Muscle layer of colon (tissue), 2 donors: ENCODE measurements around the gene PHLPP2.
A peak's percentile ranks its signal among the peaks of the same experiment; 100 is the strongest.

Experiments
- H3K27ac ChIP-seq: one replicate; pipeline ENCODE4 v1.7.0; 2013; ENCODE audit warnings: low read depth, mild to moderate bottlenecking, low read length, moderate library complexity
- H3K27me3 ChIP-seq, 2 donors: one replicate each; pipeline ENCODE4 v1.7.0; 2013; ENCODE audit warnings: low read length in 2 of 2, mild to moderate bottlenecking in 2 of 2; ENCODE audit not compliant: insufficient read depth in 2 of 2, control insufficient read depth in 1 of 2
- H3K36me3 ChIP-seq: one replicate; pipeline ENCODE4 v1.7.0; 2013; ENCODE audit warnings: mild to moderate bottlenecking, low read length; ENCODE audit not compliant: insufficient read depth
- H3K4me1 ChIP-seq: one replicate; pipeline ENCODE4 v1.7.0; 2013; ENCODE audit warnings: mild to moderate bottlenecking, low read length; ENCODE audit not compliant: insufficient read depth
- H3K4me3 ChIP-seq, 2 donors: one replicate each; pipeline ENCODE4 v1.7.0; 2013; ENCODE audit warnings: low read length in 2 of 2, low read depth in 1 of 2, mild to moderate bottlenecking in 1 of 2, moderate library complexity in 1 of 2
- H3K9ac ChIP-seq: one replicate; pipeline ENCODE4 v1.7.0; 2013; ENCODE audit warnings: low read length
- H3K9me3 ChIP-seq: one replicate; pipeline ENCODE4 v1.7.0; 2013; ENCODE audit warnings: mild to moderate bottlenecking, low read length
- donor health status: abdominal sarcoma.
- donor health status: Adenocarcinoma of cecum.

The PHLPP2 gene

GRCh38 chr16:71724320-71724751, at the start of gene PHLPP2:
PHLPP2 (minus strand) TSS chr16:71724701; CDS start chr16:71714795, 9,906 bp downstream.
- H3K4me1 ChIP-seq, result peaks cover 21% of the 10 kb centered on the region
- H3K4me3 ChIP-seq, result peak within 1 kb of the TSS; percentile 75 to 86
- no peaks in the 10 kb centered on the region for H3K9me3 ChIP-seq
- H3K36me3 ChIP-seq, result no peaks in the 10 kb centered on the region
- H3K9ac ChIP-seq, result peak within 1 kb of the TSS; percentile 41
- no peaks in the 10 kb centered on the region for H3K27me3 ChIP-seq
- peak within 1 kb of the TSS; percentile 56 for H3K27ac ChIP-seq

DNA sequence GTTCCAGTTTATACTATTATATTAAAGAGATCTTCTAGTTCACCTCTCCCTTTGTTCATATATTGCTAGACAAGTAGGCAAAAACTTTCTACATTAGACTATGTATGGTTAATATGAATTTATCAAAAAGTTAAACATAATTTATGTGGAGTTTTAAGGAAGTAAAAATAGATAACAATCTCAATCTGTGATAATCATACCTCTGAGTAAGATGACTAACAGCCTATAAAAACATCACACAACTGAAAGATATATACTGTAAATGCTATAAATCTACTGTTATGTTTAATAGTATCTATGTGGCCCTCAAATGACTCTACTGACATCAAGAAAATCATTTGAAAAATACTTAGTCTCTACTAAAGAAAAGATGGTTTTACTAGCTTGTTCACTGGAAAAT, 47.1 kb upstream of the PHLPP2 start:
- peaks cover 37% of the 10 kb centered on the region for H3K36me3 ChIP-seq
- H3K4me3 ChIP-seq, result no peak overlapping the region

GRCh38 chr16:71769222-71769621, 44.7 kb upstream of the PHLPP2 start:
- H3K27ac ChIP-seq, result no peak overlapping the region
- H3K36me3 ChIP-seq, result peaks cover 37% of the 10 kb centered on the region
- H3K27me3 ChIP-seq, result no peaks in the 10 kb centered on the region
- no peak overlapping the region for H3K4me3 ChIP-seq
- peaks cover 3% of the 10 kb centered on the region for H3K4me1 ChIP-seq
- no peak overlapping the region for H3K9ac ChIP-seq
- no peaks in the 10 kb centered on the region for H3K9me3 ChIP-seq

More for the DNA sequence above, 47.1 kb upstream of the PHLPP2 start:
- Histone ChIP-seq H3K27me3 (no peaks in the 10 kb centered on the region), H3K9ac (no peak overlapping the region), H3K4me1 (peaks cover under 1% of the 10 kb centered on the region), H3K27ac (no peak overlapping the region), H3K9me3 (no peaks in the 10 kb centered on the region)

- peaks cover 3% of the 10 kb centered on the region for H3K4me1 ChIP-seq
- H3K4me3 ChIP-seq, result no peak overlapping the region
- H3K9ac ChIP-seq, result no peak overlapping the region
- peaks cover 31% of the 10 kb centered on the region for H3K36me3 ChIP-seq
- H3K9me3 ChIP-seq, result no peaks in the 10 kb centered on the region
- no peak overlapping the region for H3K27ac ChIP-seq
- H3K27me3 ChIP-seq, result no peaks in the 10 kb centered on the region
Measured at GRCh38 chr16:71767060-71767900, 42.8 kb upstream of the PHLPP2 start.

GRCh38 chr16:71762186-71762585, 37.7 kb upstream of the PHLPP2 start:
- H3K9ac ChIP-seq, result no peak overlapping the region
- H3K27ac ChIP-seq, result no peak overlapping the region
- no peak overlapping the region for H3K4me3 ChIP-seq
- no peaks in the 10 kb centered on the region for H3K27me3 ChIP-seq
- no peaks in the 10 kb centered on the region for H3K9me3 ChIP-seq
- peaks cover 3% of the 10 kb centered on the region for H3K4me1 ChIP-seq
- peaks cover 48% of the 10 kb centered on the region for H3K36me3 ChIP-seq

DNA sequence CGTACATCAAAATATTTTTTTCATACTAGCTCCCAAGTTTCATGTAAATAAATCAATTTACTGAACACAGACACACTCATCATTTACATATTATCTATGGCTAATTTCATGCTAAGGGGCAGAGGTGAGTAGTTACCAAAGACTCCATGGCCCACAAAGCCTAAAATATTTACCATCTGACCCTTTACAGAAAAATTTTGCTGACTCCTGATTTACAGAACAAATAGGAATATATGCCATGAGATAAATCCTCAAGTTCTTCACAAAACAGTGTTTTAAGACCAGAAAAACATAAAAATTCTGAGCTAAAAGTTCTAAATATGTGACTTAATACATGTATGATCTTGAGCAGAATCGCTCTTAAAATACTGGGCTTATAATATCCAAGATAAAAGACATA, 36.6 kb upstream of the PHLPP2 start:
- Histone ChIP-seq H3K9me3 (no peaks in the 10 kb centered on the region), H3K27me3 (no peaks in the 10 kb centered on the region), H3K4me3 (no peak overlapping the region), H3K4me1 (no peaks in the 10 kb centered on the region), H3K27ac (no peak overlapping the region), H3K9ac (no peak overlapping the region), H3K36me3 (peaks cover 57% of the 10 kb centered on the region)

DNA sequence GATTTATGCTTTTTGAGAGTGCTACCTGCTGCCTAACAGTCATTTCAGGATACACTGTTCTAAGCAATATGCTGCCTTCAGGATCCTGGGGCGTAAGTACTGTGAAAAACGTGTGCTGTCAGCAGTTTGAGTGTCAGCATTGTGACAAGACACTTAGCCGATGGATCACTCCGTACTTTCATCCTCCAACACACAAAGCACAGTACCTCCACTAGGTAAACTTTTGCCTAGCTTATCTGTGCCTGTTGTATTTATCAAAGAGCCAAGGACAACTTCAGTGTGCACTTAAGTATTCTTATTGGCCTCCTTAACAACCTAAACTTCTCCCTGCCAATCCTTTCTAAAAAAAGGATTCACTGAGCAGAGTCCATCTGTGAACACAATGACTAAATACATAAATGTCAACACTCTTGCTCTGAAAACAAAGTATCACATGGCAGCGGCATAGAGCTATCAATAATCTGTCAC, 33.8 kb upstream of the PHLPP2 start:
- Histone ChIP-seq H3K27ac (no peak overlapping the region), H3K9ac (no peak overlapping the region)

GRCh38 chr16:71754652-71755051, 30.2 kb upstream of the PHLPP2 start:
- Histone ChIP-seq H3K27ac (no peak overlapping the region), H3K27me3 (no peaks in the 10 kb centered on the region), H3K4me3 (no peak overlapping the region), H3K36me3 (peaks cover 67% of the 10 kb centered on the region), H3K9ac (no peak overlapping the region), H3K9me3 (no peaks in the 10 kb centered on the region), H3K4me1 (no peaks in the 10 kb centered on the region)

More for the DNA sequence above, 33.8 kb upstream of the PHLPP2 start:
- H3K9me3 ChIP-seq, result no peaks in the 10 kb centered on the region
- H3K27me3 ChIP-seq, result no peaks in the 10 kb centered on the region
- H3K36me3 ChIP-seq, result peaks cover 78% of the 10 kb centered on the region
- H3K4me1 ChIP-seq, result no peaks in the 10 kb centered on the region
- no peak overlapping the region for H3K4me3 ChIP-seq

- Histone ChIP-seq H3K27ac (no peak overlapping the region), H3K27me3 (no peaks in the 10 kb centered on the region), H3K4me3 (no peak overlapping the region), H3K9me3 (no peaks in the 10 kb centered on the region), H3K36me3 (peaks cover 70% of the 10 kb centered on the region), H3K4me1 (no peaks in the 10 kb centered on the region), H3K9ac (no peak overlapping the region)
Measured at GRCh38 chr16:71754108-71754507, 29.6 kb upstream of the PHLPP2 start.

DNA sequence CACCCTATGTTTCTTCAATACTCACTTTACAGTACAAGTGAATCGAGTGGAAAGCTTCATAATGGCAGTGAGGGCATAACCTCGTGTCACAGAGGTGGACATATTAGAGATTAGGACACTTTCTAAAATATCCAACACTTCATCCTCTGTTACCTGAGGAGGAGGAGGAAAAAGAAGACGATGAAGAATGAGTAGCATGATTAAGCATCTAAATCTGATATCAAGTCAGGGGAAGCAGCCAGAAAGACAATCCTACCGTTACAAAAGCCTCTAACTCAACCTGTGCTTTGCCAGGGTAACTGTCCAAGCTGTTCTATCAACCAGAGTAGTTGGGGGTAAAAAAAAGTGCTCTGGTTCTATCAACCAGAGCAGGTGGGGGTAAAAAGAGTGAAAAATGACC, 23.7 kb upstream of the PHLPP2 start:
- Histone ChIP-seq H3K4me3 (no peak overlapping the region), H3K9ac (no peak overlapping the region), H3K27ac (no peak overlapping the region), H3K9me3 (no peaks in the 10 kb centered on the region), H3K4me1 (no peaks in the 10 kb centered on the region), H3K27me3 (no peaks in the 10 kb centered on the region), H3K36me3 (peaks cover 37% of the 10 kb centered on the region)

DNA sequence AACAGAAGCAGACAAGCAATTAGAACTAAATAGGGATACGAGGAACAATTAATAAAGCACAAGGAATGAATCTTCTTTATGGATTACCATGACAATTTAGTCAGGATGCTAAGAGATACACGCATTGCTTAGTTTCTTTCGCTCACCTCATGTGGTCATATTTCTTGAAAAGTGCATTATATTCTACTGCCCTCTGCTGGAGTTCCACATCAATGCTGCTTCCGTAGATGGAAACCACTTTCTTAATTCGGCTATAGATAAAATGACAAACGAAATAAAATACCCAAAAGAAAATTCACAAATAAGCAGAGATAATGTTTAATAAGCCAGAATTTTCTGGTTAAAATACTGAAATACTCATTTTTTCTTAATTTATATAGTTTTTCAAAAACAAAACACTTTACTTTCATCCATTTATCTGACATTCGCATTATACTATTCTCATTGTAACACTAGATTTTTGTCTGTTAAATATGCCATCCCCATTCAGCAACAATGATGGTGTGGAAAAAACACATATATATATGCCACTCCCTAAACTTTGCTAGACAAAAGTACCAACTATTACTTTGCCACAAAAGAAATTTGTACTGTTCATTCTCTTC, 22.0 kb upstream of the PHLPP2 start:
- no peaks in the 10 kb centered on the region for H3K4me1 ChIP-seq
- H3K4me3 ChIP-seq, result no peak overlapping the region
- H3K27ac ChIP-seq, result no peak overlapping the region
- no peaks in the 10 kb centered on the region for H3K9me3 ChIP-seq
- H3K36me3 ChIP-seq, result peaks cover 40% of the 10 kb centered on the region
- H3K9ac ChIP-seq, result no peak overlapping the region
- H3K27me3 ChIP-seq, result no peaks in the 10 kb centered on the region
